Transverse colon (tissue), 3 donors: ENCODE measurements around the gene SF3A1.

Experiments used
- EP300 ChIP-seq: sonication (generic); formaldehyde crosslinking; IDR thresholded peaks from one replicate; pipeline ENCODE4 v1.6.1; 2017; ENCODE audit warnings: antibody characterized with exemption, low read depth
- TF ChIP-seq, protein P1 (sequence below), 5 experiments: fragments of 200-600 bp in 3 of 5; fragments of 450-650 bp in 2 of 5; sonication (generic) in 3 of 5; IDR thresholded peaks; 1 replicate in 2 of 5; 2 replicates in 3 of 5; pipeline ENCODE4 v1.5.1; 2016 to 2017; ENCODE audit warnings: antibody characterized with exemption in 5 of 5, inconsistent platforms in 3 of 5, mild to moderate bottlenecking in 2 of 5, moderate library complexity in 1 of 5

DNA sequence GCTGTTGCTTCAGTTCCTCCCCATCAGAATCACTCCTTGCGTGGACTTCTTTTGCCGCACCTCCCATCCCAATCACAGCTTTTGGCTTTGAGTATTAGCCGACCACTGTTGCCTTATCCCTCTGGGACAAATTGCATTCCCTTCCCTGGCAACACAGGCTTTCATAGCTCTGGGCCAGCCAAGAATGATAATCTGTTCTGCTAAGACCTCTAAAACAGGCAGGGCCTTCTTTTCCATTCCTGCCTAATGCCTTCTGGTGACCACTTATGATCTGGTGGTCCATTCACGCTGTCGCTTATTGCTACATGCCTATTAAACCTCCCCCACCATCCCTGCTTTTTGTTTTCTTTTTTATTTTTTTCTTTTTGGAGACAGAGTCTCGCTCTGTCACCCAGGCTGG lies 49.7 kb upstream of the SF3A1 start:
- TF ChIP-seq, protein P1, sequence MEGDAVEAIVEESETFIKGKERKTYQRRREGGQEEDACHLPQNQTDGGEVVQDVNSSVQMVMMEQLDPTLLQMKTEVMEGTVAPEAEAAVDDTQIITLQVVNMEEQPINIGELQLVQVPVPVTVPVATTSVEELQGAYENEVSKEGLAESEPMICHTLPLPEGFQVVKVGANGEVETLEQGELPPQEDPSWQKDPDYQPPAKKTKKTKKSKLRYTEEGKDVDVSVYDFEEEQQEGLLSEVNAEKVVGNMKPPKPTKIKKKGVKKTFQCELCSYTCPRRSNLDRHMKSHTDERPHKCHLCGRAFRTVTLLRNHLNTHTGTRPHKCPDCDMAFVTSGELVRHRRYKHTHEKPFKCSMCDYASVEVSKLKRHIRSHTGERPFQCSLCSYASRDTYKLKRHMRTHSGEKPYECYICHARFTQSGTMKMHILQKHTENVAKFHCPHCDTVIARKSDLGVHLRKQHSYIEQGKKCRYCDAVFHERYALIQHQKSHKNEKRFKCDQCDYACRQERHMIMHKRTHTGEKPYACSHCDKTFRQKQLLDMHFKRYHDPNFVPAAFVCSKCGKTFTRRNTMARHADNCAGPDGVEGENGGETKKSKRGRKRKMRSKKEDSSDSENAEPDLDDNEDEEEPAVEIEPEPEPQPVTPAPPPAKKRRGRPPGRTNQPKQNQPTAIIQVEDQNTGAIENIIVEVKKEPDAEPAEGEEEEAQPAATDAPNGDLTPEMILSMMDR (IDR thresholded peaks at IDR 0.05), result no peak
- no peak for TF ChIP-seq EP300
